MM.1S (cell line): Measurements from ENCODE around the gene ARF1.

ENCODE experiments used
- DNase-seq: peaks from one replicate; pipeline ENCODE4 v3.0.0-alpha.2; 2015
- H2AFZ ChIP-seq: fragments of 300-600 bp; sonication (generic); 2 replicates; pipeline ENCODE4 v1.6.0; 2016; ENCODE audit warnings: antibody characterized with exemption, low read length
- H3F3A ChIP-seq: fragments of 300-600 bp; sonication (generic); 2 replicates; pipeline ENCODE4 v1.6.1; 2016; ENCODE audit warnings: mild to moderate bottlenecking, antibody characterized with exemption, low read length, moderate library complexity, mixed read lengths; ENCODE audit not compliant: insufficient read depth
- H3K27ac ChIP-seq: fragments of 300-600 bp; sonication (generic); 2 replicates; pipeline ENCODE4 v1.5.1; 2016; ENCODE audit warnings: mild to moderate bottlenecking, low read length
- H3K27me3 ChIP-seq: fragments of 300-600 bp; sonication (generic); replicated peaks from 2 replicates; pipeline ENCODE4 v1.6.0; 2016; ENCODE audit warnings: low read length; ENCODE audit not compliant: insufficient read depth
- H3K36me3 ChIP-seq: fragments of 300-600 bp; sonication (generic); replicated peaks from 2 replicates; pipeline ENCODE4 v1.6.1; 2016; ENCODE audit warnings: mild to moderate bottlenecking, low read length, mixed read lengths; ENCODE audit not compliant: insufficient read depth
- H3K4me1 ChIP-seq: fragments of 300-600 bp; sonication (generic); 2 replicates; pipeline ENCODE4 v1.6.1; 2016; ENCODE audit warnings: low read length, mixed read lengths
- H3K4me2 ChIP-seq: fragments of 300-600 bp; sonication (generic); 2 replicates; pipeline ENCODE4 v1.6.0; 2016; ENCODE audit warnings: low read depth, low read length
- H3K4me3 ChIP-seq: fragments of 300-600 bp; sonication (generic); 2 replicates; pipeline ENCODE4 v1.5.1; 2016; ENCODE audit warnings: low read length, mixed read lengths
- H3K79me2 ChIP-seq: fragments of 300-600 bp; sonication (generic); 2 replicates; pipeline ENCODE4 v1.6.1; 2016; ENCODE audit warnings: mixed run types, low read length, mixed read lengths
- H3K9ac ChIP-seq: fragments of 300-600 bp; sonication (generic); 2 replicates; pipeline ENCODE4 v1.6.1; 2016; ENCODE audit warnings: low read length, mixed read lengths
- H3K9me2 ChIP-seq: fragments of 300-600 bp; sonication (generic); replicated peaks from 2 replicates; pipeline ENCODE4 v1.6.1; 2016; ENCODE audit warnings: mild to moderate bottlenecking, low read length, mixed read lengths; ENCODE audit not compliant: insufficient read depth
- H3K9me3 ChIP-seq: fragments of 300-600 bp; sonication (generic); replicated peaks from 2 replicates; pipeline ENCODE4 v1.6.1; 2016; ENCODE audit warnings: mild to moderate bottlenecking, low read length, mixed read lengths; ENCODE audit not compliant: insufficient read depth
- H4K20me1 ChIP-seq: fragments of 300-600 bp; sonication (generic); 2 replicates; pipeline ENCODE4 v1.6.1; 2016; ENCODE audit warnings: mild to moderate bottlenecking, low read length, moderate library complexity, mixed read lengths; ENCODE audit not compliant: insufficient read depth
- CTCF ChIP-seq: fragments of 300-600 bp; sonication (generic); IDR thresholded peaks from 2 replicates; pipeline ENCODE4 v1.5.1; 2016; ENCODE audit warnings: antibody characterized with exemption, low read length, mixed read lengths
- EZH2 ChIP-seq: fragments of 300-600 bp; sonication (generic); optimal IDR thresholded peaks from 2 replicates; pipeline ENCODE3; 2017; ENCODE audit warnings: low read depth, mild to moderate bottlenecking, antibody characterized with exemption, low read length, mixed read lengths
- EZH2phosphoT487 ChIP-seq: fragments of 300-600 bp; sonication (generic); IDR thresholded peaks from 2 replicates; pipeline ENCODE4 v1.6.1; 2018; ENCODE audit warnings: antibody characterized with exemption, low read length

The ARF1 gene

GRCh38 chr1:228105270-228105995 lies 22.9 kb downstream of the ARF1 start:
- Histone ChIP-seq H2AFZ (no peak overlapping the region), H3K4me1 (peaks cover 33% of the 10 kb centered on the region), H3K9me3 (no peaks in the 10 kb centered on the region), H3K4me3 (no peak overlapping the region), H3F3A (peaks cover 34% of the 10 kb centered on the region), H3K9ac (no peak overlapping the region), H3K79me2 (peaks cover 64% of the 10 kb centered on the region), H4K20me1 (peaks cover 1% of the 10 kb centered on the region; the same call in 1 of the 2 replicates), H3K4me2 (no peak overlapping the region), H3K27me3 (no peaks in the 10 kb centered on the region), H3K27ac (no peak overlapping the region), H3K9me2 (no peaks in the 10 kb centered on the region), H3K36me3 (0 out of 2 replicates have a peak, but pooled peaks cover 3% of the 10 kb centered on the region)
- TF ChIP-seq EZH2 (no peak), EZH2phosphoT487 (no peak), CTCF (no peak)
- no peak for DNase-seq

GRCh38 chr1:228105996-228106799 lies 23.7 kb downstream of the ARF1 start:
- peaks cover 31% of the 10 kb centered on the region for H3F3A ChIP-seq
- H3K4me1 ChIP-seq: peaks cover 34% of the 10 kb centered on the region
- TF ChIP-seq EZH2phosphoT487 (no peak), CTCF (no peak), EZH2 (no peak)
- H3K4me3 ChIP-seq: no peak overlapping the region
- H3K4me2 ChIP-seq: no peak overlapping the region
- peaks cover 60% of the 10 kb centered on the region for H3K79me2 ChIP-seq
- no peaks in the 10 kb centered on the region for H4K20me1 ChIP-seq
- H3K27me3 ChIP-seq: no peaks in the 10 kb centered on the region
- no peak for DNase-seq
- no peaks in the 10 kb centered on the region for H3K9me2 ChIP-seq
- H2AFZ ChIP-seq: no peak overlapping the region
- no peaks in the 10 kb centered on the region for H3K9me3 ChIP-seq
- no peak overlapping the region for H3K27ac ChIP-seq
- H3K9ac ChIP-seq: no peak overlapping the region
- 0 out of 2 replicates have a peak, but pooled peaks cover 3% of the 10 kb centered on the region for H3K36me3 ChIP-seq

- peaks cover 54% of the 10 kb centered on the region for H3K79me2 ChIP-seq
- no peak overlapping the region for H3K4me3 ChIP-seq
- peaks cover 28% of the 10 kb centered on the region for H3F3A ChIP-seq
- no peaks in the 10 kb centered on the region for H3K27me3 ChIP-seq
- no peak for DNase-seq
- H3K36me3 ChIP-seq: 0 out of 2 replicates have a peak, but pooled peaks cover 3% of the 10 kb centered on the region
- no peak overlapping the region for H3K27ac ChIP-seq
- H3K4me1 ChIP-seq: peaks cover 30% of the 10 kb centered on the region
- H3K9me2 ChIP-seq: no peaks in the 10 kb centered on the region
- no peaks in the 10 kb centered on the region for H4K20me1 ChIP-seq
- no peak overlapping the region for H3K9ac ChIP-seq
- no peaks in the 10 kb centered on the region for H3K9me3 ChIP-seq
- TF ChIP-seq CTCF (no peak), EZH2phosphoT487 (no peak), EZH2 (no peak)
- no peak overlapping the region for H2AFZ ChIP-seq
- no peak overlapping the region for H3K4me2 ChIP-seq
Observed at GRCh38 chr1:228106800-228107054, 24.2 kb downstream of the ARF1 start.
